HG02798 (cell line): ENCODE data around the gene CFP.
A peak's percentile ranks its signal among the peaks of the same experiment; 100 is the strongest.

ENCODE experiments used
- ATAC-seq: cut with Tn5 transposase; IDR thresholded peaks from one replicate; pipeline ENCODE4 v1.9.1; 2021; ENCODE audit warnings: mild to moderate bottlenecking; ENCODE audit not compliant: unreplicated experiment, poor library complexity

The CFP gene

GRCh38 chrX:47643926-47644325, 14.2 kb upstream of the CFP start:
- ATAC-seq: no peak

GRCh38 chrX:47638816-47639215, 9.1 kb upstream of the CFP start:
- ATAC-seq: no peak

GRCh38 chrX:47637546-47638195, 7.9 kb upstream of the CFP start:
- no peak for ATAC-seq

GRCh38 chrX:47634871-47635575, 5.3 kb upstream of the CFP start:
- no peak for ATAC-seq

- ATAC-seq: no peak
These were observed 4.2 kb upstream of the CFP start for GRCh38 chrX:47633689-47634590.

GRCh38 chrX:47632666-47633065, 2.9 kb upstream of the CFP start:
- ATAC-seq: no peak

GRCh38 chrX:47631676-47632075, 1.9 kb upstream of the CFP start:
- no peak for ATAC-seq

GRCh38 chrX:47628982-47629381, 748 bp downstream of the CFP start:
- no peak for ATAC-seq

- ATAC-seq: no peak
These were observed 4.4 kb downstream of the CFP start for GRCh38 chrX:47625365-47625764.

- ATAC-seq: no peak
These were observed 6.1 kb downstream of the CFP start for GRCh38 chrX:47623540-47624027.

GRCh38 chrX:47621851-47622250, 7.9 kb downstream of the CFP start:
- no peak for ATAC-seq

GRCh38 chrX:47620303-47620685, 9.4 kb downstream of the CFP start:
- ATAC-seq: no peak

- ATAC-seq: peak; percentile 82
These were observed 10.0 kb downstream of the CFP start, which contains the start of gene SYN1 for GRCh38 chrX:47619486-47620302. SYN1 (minus strand) TSS chrX:47619857; CDS start chrX:47619728, 129 bp downstream.

GRCh38 chrX:47618923-47619485, 10.7 kb downstream of the CFP start:
- no peak for ATAC-seq

GRCh38 chrX:47614618-47615017, 15.1 kb downstream of the CFP start:
- no peak for ATAC-seq

- no peak for ATAC-seq
These were observed 16.6 kb downstream of the CFP start for GRCh38 chrX:47613082-47613481.

GRCh38 chrX:47612418-47612817, 17.3 kb downstream of the CFP start:
- no peak for ATAC-seq

- ATAC-seq: no peak
These were observed 17.8 kb downstream of the CFP start for GRCh38 chrX:47611926-47612325.

GRCh38 chrX:47611489-47611888, 18.2 kb downstream of the CFP start:
- ATAC-seq: no peak

- no peak for ATAC-seq
These were observed 19.2 kb downstream of the CFP start for GRCh38 chrX:47610511-47610910.
